ENCODE data around the gene RBM38.

GRCh38 chr20:57416296-57417022 lies 25.3 kb downstream of the RBM38 start:
- TF ChIP-seq POLR2AphosphoS5 (IDR thresholded peaks at IDR 0.05; ENCODE audit: borderline replicate concordance, low read depth, low read length) (no peak), EZH2 (IDR thresholded peaks at IDR 0.05) (no peak)

Data from SK-N-MC (cell line).